GDM1 (cell line): Measurements from ENCODE around the gene GDA.
A peak's percentile ranks its signal among the peaks of the same experiment; 100 is the strongest.
"Not testable (repeated sequence)": the region's sequence is repeated elsewhere in the genome, so short reads cannot be mapped to it uniquely, and the experiment has no call there.

Experiments
- DNase-seq: peaks from one replicate; lab custom pipeline; 2025; lab: John Stamatoyannopoulos, UW

Gene GDA

GRCh38 chr9:72280913-72281500 is 131.8 kb downstream of the GDA start:
- DNase-seq = peak; percentile 46

DNA sequence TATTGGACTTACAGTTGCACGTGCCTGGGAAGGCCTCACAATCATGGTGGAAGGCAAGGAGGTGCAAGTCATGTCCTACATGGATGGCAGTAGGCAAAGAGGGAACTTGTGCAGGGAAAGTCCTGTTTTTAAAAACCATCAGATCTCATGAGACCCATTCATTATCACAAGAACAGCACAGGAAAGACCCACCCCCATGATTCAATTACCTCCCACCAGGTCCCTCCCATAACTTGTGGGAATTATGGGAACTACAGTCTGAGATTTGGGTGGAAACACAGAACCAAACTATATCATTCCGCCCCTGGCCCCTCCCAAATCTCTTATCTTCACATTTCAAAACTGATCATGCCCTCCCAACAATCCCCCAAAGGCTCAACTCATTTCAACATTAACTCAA is 140.2 kb downstream of the GDA start:
- DNase-seq = no peak

DNA sequence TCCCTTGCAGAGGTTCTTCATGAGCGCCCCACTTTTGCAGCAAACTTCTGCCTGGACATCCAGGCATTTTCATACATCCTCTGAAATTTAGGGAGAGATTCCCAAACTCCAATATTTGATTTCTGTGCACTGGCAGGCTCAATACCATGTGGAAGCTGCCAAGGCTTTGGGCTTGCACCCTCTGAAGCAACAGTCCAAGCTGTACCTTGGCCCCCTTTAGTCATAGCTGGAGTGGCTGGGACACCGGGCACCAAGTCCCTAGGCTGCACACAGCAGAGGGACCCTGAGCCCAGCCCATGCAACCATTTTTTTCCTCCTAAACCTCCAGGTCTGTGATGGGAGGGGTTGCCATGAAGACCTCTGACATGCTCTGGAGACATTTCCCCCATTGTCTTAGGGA is 141.1 kb downstream of the GDA start:
- no peak for DNase-seq

- not testable (repeated sequence) for DNase-seq
These were observed 142.3 kb downstream of the GDA start for GRCh38 chr9:72291576-72291975.

GRCh38 chr9:72292256-72292682 is 143.0 kb downstream of the GDA start:
- no peak for DNase-seq

- no peak for DNase-seq
These were observed 143.8 kb downstream of the GDA start for GRCh38 chr9:72292874-72293607.

DNA sequence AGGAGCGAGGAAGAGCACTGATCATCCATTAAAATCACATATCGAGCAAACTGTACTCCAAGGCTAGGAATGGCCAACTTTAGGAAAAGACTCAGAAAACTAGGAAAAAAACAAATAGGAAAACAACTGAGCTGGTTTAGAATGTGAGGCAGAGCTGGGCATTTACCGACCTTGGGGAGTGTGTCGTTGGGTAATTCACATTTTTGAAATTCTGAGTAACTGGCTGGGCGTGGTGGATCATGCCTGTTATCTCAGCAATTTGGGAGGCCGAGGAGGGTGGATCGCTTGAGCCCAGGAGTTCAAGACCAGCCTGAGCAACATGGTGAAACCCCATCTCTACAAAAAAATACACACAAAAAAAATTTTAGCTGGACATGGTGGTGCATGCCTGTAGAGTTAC is 145.7 kb downstream of the GDA start:
- DNase-seq = no peak

- DNase-seq = no peak
These were observed 148.3 kb downstream of the GDA start for GRCh38 chr9:72297516-72297915.

DNA sequence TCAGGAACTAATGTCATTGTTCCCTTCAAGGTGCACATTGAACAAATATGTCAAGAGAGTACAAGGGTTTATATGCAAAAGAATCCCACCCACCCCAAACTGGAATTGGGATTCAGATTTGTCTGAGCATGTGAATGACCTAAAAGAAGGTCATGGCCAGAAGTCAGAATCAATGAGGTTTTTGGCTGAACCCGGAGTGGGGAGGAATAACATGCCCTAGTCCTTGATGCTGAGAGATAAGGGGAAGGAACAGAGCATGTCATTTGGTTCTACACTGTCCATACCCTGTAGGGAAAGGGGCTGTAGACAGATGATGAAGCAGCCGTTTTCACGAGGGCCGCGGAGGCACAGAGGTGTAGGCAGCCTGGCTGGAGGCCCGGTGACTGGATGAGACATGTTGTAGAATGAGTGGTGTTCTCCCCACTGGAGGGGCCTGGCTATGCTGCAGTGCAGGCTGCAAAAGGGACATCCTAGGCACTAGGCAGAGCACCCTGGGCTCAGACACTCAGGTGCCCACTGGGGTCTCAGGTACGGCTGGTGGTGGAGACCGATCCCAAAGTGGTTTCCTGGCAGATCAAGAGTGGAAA is 149.9 kb downstream of the GDA start:
- DNase-seq = no peak

- no peak for DNase-seq
These were observed 151.6 kb downstream of the GDA start for GRCh38 chr9:72300873-72301272.
